KMS-11 (cell line): ENCODE measurements around the gene SLC23A2.

Experiments used
- H2AFZ ChIP-seq: fragments of 200-600 bp; sonication (generic); 2 replicates; pipeline ENCODE4 v1.6.1; 2016; ENCODE audit warnings: antibody characterized with exemption, mixed run types, low read depth
- H3K27ac ChIP-seq: fragments of 200-600 bp; sonication (generic); 2 replicates; pipeline ENCODE4 v1.6.1; 2016; ENCODE audit warnings: mild to moderate bottlenecking, mixed run types
- H3K27me3 ChIP-seq: fragments of 200-600 bp; sonication (generic); 2 replicates; pipeline ENCODE4 v1.6.1; 2017; ENCODE audit warnings: mild to moderate bottlenecking, low read depth, mixed run types, moderate library complexity; ENCODE audit not compliant: insufficient read depth
- H3K36me3 ChIP-seq: fragments of 200-600 bp; sonication (generic); 2 replicates; pipeline ENCODE4 v1.6.1; 2017; ENCODE audit warnings: mild to moderate bottlenecking, mixed run types; ENCODE audit not compliant: insufficient read depth
- H3K4me1 ChIP-seq: fragments of 200-600 bp; sonication (generic); 2 replicates; pipeline ENCODE4 v1.6.1; 2016; ENCODE audit warnings: mild to moderate bottlenecking, low read depth, mixed run types; ENCODE audit not compliant: poor library complexity, severe bottlenecking
- H3K4me2 ChIP-seq: fragments of 200-600 bp; sonication (generic); 2 replicates; pipeline ENCODE4 v1.7.0; 2016; ENCODE audit warnings: mild to moderate bottlenecking, mixed run types
- H3K4me3 ChIP-seq: fragments of 200-600 bp; sonication (generic); IDR thresholded peaks from 2 replicates; pipeline ENCODE4 v1.6.1; 2017; ENCODE audit warnings: low read depth, low read length, mixed read lengths; ENCODE audit not compliant: insufficient read depth
- H3K79me2 ChIP-seq: fragments of 200-600 bp; sonication (generic); 2 replicates; pipeline ENCODE4 v1.6.1; 2016; ENCODE audit warnings: low read depth, mixed run types; ENCODE audit not compliant: insufficient read depth
- H3K9ac ChIP-seq: fragments of 200-600 bp; sonication (generic); 2 replicates; pipeline ENCODE4 v1.6.1; 2016; ENCODE audit warnings: mild to moderate bottlenecking, mixed run types
- H4K20me1 ChIP-seq: fragments of 200-600 bp; sonication (generic); 2 replicates; pipeline ENCODE4 v1.6.1; 2016; ENCODE audit warnings: mild to moderate bottlenecking, mixed run types; ENCODE audit not compliant: insufficient read depth
- TF ChIP-seq, protein P1 (sequence below): fragments of 200-600 bp; sonication (generic); conservative IDR thresholded peaks from 2 replicates; pipeline ENCODE4 v1.6.1; 2017; ENCODE audit warnings: low read depth, mild to moderate bottlenecking, antibody characterized with exemption, low read length, moderate library complexity, mixed read lengths

Gene SLC23A2

DNA sequence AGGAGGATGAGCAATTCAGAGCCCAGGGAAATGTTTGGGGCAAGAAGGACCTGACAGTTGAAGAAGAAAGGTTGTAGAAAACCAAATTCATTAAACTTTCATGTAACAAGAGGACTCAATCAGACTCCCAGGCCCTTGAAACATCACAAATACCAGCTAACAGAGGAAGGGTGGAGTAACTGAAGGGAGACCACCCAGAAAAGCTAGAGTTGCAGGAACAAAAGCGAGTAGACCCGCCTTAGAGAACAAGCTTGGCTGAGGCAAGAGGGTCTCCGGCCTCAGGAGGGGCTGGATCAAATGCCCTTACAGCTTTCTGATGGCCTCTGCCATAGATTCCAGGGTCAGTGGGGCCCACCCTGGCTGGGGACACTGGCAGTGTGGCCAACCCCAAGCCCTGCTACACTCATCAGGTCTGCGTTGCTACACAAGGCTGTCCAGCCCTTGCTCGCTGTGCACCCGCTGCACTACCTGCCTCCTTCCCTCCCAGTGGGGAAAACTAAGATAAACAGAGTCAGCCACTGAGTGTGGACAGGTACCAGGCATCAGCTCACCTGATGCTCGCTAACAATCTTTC, 110.0 kb downstream of the SLC23A2 start:
- no peak overlapping the region for H3K9ac ChIP-seq
- TF ChIP-seq, protein P1, sequence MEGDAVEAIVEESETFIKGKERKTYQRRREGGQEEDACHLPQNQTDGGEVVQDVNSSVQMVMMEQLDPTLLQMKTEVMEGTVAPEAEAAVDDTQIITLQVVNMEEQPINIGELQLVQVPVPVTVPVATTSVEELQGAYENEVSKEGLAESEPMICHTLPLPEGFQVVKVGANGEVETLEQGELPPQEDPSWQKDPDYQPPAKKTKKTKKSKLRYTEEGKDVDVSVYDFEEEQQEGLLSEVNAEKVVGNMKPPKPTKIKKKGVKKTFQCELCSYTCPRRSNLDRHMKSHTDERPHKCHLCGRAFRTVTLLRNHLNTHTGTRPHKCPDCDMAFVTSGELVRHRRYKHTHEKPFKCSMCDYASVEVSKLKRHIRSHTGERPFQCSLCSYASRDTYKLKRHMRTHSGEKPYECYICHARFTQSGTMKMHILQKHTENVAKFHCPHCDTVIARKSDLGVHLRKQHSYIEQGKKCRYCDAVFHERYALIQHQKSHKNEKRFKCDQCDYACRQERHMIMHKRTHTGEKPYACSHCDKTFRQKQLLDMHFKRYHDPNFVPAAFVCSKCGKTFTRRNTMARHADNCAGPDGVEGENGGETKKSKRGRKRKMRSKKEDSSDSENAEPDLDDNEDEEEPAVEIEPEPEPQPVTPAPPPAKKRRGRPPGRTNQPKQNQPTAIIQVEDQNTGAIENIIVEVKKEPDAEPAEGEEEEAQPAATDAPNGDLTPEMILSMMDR = no peak
- no peaks in the 10 kb centered on the region for H3K27me3 ChIP-seq
- H3K4me2 ChIP-seq = no peak overlapping the region
- no peaks in the 10 kb centered on the region for H3K36me3 ChIP-seq
- H3K4me3 ChIP-seq = no peak overlapping the region
- H3K79me2 ChIP-seq = no peaks in the 10 kb centered on the region
- H4K20me1 ChIP-seq = no peaks in the 10 kb centered on the region
- no peak overlapping the region for H3K27ac ChIP-seq
- no peaks in the 10 kb centered on the region for H3K4me1 ChIP-seq
- no peak overlapping the region for H2AFZ ChIP-seq

DNA sequence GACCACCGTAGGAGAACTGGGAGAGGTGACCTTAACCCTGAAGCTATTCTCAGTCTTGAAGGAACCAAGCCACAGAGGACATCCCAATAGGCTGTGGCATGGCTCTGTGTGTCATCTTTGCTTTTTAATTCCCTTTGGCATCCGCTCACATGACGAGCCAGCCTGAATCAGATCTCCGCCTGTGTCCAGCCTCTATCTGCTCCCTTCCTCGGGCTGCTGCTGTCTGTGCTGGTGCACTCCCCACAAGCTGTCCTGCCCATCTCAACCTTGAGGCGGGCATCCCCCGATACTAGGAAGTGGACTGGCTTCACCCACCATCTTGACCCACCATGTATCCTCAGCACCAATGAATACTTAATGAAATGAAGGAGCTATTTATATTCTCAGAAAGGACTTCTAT, 111.9 kb downstream of the SLC23A2 start:
- Histone ChIP-seq H4K20me1 (no peaks in the 10 kb centered on the region), H2AFZ (no peak overlapping the region), H3K27ac (no peak overlapping the region), H3K9ac (no peak overlapping the region), H3K4me1 (no peaks in the 10 kb centered on the region), H3K4me2 (no peak overlapping the region), H3K4me3 (no peak overlapping the region), H3K36me3 (no peaks in the 10 kb centered on the region), H3K79me2 (no peaks in the 10 kb centered on the region), H3K27me3 (no peaks in the 10 kb centered on the region)
- TF ChIP-seq, protein P1 = no peak

DNA sequence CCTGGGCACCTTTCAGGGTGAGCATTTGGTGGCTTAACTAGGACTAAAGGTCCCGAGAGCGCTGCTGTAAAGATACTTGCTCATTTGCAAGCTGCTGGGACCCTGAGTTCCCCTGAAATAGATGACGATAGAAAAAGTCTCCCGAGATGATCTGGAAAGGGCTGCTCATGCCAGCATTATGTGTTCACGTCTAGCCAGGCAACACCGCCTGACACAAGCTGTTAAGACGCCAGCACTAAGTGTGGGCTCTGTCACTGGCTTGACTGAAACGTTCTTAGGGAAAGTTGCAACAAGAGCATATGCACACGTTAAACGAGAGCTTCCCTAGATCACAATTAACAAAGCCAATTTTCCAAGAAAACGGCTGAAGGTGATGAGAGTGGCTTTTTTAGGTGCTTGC, 113.7 kb downstream of the SLC23A2 start:
- Histone ChIP-seq H3K27me3 (no peaks in the 10 kb centered on the region), H3K36me3 (no peaks in the 10 kb centered on the region), H3K27ac (no peak overlapping the region), H3K4me2 (no peak overlapping the region), H2AFZ (no peak overlapping the region), H3K9ac (no peak overlapping the region), H3K4me3 (no peak overlapping the region), H3K79me2 (no peaks in the 10 kb centered on the region), H4K20me1 (no peaks in the 10 kb centered on the region), H3K4me1 (no peaks in the 10 kb centered on the region)
- TF ChIP-seq, protein P1 = no peak

DNA sequence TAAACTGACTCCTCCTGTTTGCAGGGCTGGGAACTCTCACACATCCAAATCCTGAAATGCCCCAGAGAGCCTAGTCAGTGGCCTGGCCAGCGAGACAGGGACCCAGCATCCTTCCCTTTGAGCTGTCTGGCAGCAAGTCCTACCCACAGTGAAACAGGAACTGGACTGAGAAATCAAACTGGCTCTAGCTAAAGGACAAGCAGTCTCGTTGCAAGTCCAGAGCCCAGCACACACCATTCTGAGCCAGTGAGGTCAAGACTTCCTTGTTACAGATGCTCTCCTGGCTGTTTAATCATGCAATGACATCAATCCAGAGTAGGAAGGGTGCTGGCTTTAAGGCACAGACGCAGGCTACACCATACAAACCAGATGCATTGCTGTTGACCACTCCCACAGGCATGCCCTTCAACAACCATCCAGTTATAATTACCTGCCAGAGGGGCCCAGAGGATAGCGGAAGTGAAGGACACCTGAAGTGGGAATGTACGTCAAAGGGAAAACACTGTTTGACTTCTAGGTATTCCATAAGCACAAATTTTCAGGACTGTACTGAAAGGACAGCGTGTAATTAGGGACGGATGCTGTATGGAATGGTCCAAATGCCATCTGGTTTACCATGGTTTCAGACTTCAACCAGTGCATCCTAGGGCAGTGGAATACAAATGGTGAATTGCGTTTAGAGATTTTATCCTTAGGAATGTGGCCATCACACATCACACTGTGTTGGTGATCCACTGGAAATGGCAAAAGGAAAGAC, 114.4 kb downstream of the SLC23A2 start:
- Histone ChIP-seq H3K79me2 (no peaks in the 10 kb centered on the region), H2AFZ (no peak overlapping the region), H3K4me3 (no peak overlapping the region), H4K20me1 (no peaks in the 10 kb centered on the region), H3K4me2 (no peak overlapping the region), H3K9ac (no peak overlapping the region), H3K27ac (no peak overlapping the region), H3K4me1 (no peaks in the 10 kb centered on the region), H3K27me3 (no peaks in the 10 kb centered on the region), H3K36me3 (no peaks in the 10 kb centered on the region)
- TF ChIP-seq, protein P1 = no peak
